SK-N-SH (cell line): Measurements from ENCODE around the gene CDAN1. TPM values are rescaled to one million over a fixed set of nuclear protein-coding genes. Genes with fewer than 3 reads are reported as not detected.

Source experiments
- CTCF ChIA-PET: fragments of 300-600, 350-600 bp; formaldehyde crosslinking; extraction: SDS; loops from one replicate; lab custom pipeline; 2021; lab: Yijun Ruan, JAX
- POLR2A ChIA-PET: fragments of 350-600 bp; sonication (Branson Sonifier 250); formaldehyde crosslinking; extraction: SDS; loops from one replicate; lab custom pipeline; 2020; ENCODE audit warnings: antibody characterized with exemption, inconsistent platforms; lab: Yijun Ruan, JAX
- DNase-seq: peaks from one replicate; pipeline ENCODE4 v3.0.0; 2012
- H2AFZ ChIP-seq: fragments of 200-600 bp; sonication (generic); 2 replicates; pipeline ENCODE4 v1.8.1; 2016; ENCODE audit warnings: antibody characterized with exemption, mild to moderate bottlenecking, low read depth
- H3F3A ChIP-seq: fragments of 200-600 bp; sonication (generic); replicated peaks from 2 replicates; pipeline ENCODE3; 2016; ENCODE audit warnings: antibody characterized with exemption, mild to moderate bottlenecking; ENCODE audit not compliant: insufficient read depth
- H3K27ac ChIP-seq, 2 experiments: fragments of 200-500 bp in 1 of 2; fragments of 200-600 bp in 1 of 2; sonication (Bioruptor generic) in 1 of 2; sonication (generic), shearing (Covaris generic) in 1 of 2; 2 replicates each; pipeline versions ENCODE4 v1.5.1 to v1.6.1; 2014 to 2016; ENCODE audit warnings: low read depth in 2 of 2, inconsistent platforms in 1 of 2, low read length in 1 of 2, mild to moderate bottlenecking in 1 of 2, mixed read lengths in 1 of 2
- H3K27me3 ChIP-seq: fragments of 200-600 bp; sonication (generic), shearing (Covaris generic); 2 replicates; pipeline ENCODE4 v1.6.1; 2016; ENCODE audit warnings: mixed run types; ENCODE audit not compliant: insufficient read depth
- H3K36me3 ChIP-seq, 2 experiments: fragments of 200-500 bp in 1 of 2; fragments of 200-600 bp in 1 of 2; sonication (Bioruptor generic) in 1 of 2; sonication (generic) in 1 of 2; replicated peaks in 1 of 2; 2 replicates each; pipeline versions ENCODE3 to v1.5.1; 2014 to 2016; ENCODE audit warnings: low read length in 1 of 2, mild to moderate bottlenecking in 1 of 2; ENCODE audit not compliant: insufficient read depth in 2 of 2, control insufficient read depth in 1 of 2
- H3K4me1 ChIP-seq, 2 experiments: fragments of 200-500 bp in 1 of 2; fragments of 200-600 bp in 1 of 2; sonication (Bioruptor generic) in 1 of 2; sonication (generic), shearing (Covaris generic) in 1 of 2; 2 replicates each; pipeline versions ENCODE4 v1.5.1 to v1.6.1; 2014 to 2016; ENCODE audit warnings: low read depth in 1 of 2, low read length in 1 of 2, mixed run types in 1 of 2; ENCODE audit not compliant: insufficient read depth in 2 of 2, control insufficient read depth in 1 of 2
- H3K4me2 ChIP-seq: fragments of 200-600 bp; sonication (generic), shearing (Covaris generic); 2 replicates; pipeline ENCODE4 v1.6.1; 2017; ENCODE audit warnings: mixed run types
- H3K4me3 ChIP-seq, 2 experiments: fragments of 200-500 bp in 1 of 2; fragments of 200-600 bp in 1 of 2; sonication (Bioruptor generic) in 1 of 2; sonication (generic), shearing (Covaris generic) in 1 of 2; 2 replicates each; pipeline versions ENCODE4 v1.5.1 to v1.8.1; 2014 to 2016; ENCODE audit warnings: low read depth in 2 of 2, inconsistent platforms in 1 of 2, low read length in 1 of 2, mild to moderate bottlenecking in 1 of 2, mixed read lengths in 1 of 2, moderate library complexity in 1 of 2
- H3K79me2 ChIP-seq: fragments of 200-600 bp; sonication (generic); 2 replicates; pipeline ENCODE4 v1.8.1; 2017; ENCODE audit warnings: mild to moderate bottlenecking; ENCODE audit not compliant: insufficient read depth
- H3K9ac ChIP-seq: fragments of 200-600 bp; sonication (generic); 2 replicates; pipeline ENCODE4 v1.6.1; 2017; ENCODE audit warnings: mixed run types
- H3K9me2 ChIP-seq: fragments of 200-600 bp; sonication (generic); 2 replicates; pipeline ENCODE4 v1.6.1; 2017; ENCODE audit warnings: mixed run types
- H3K9me3 ChIP-seq: fragments of 200-600 bp; sonication (generic); 2 replicates; pipeline ENCODE4 v1.6.1; 2017; ENCODE audit warnings: mixed run types, mild to moderate bottlenecking, moderate library complexity
- H4K20me1 ChIP-seq: fragments of 200-600 bp; sonication (generic); 2 replicates; pipeline ENCODE4 v1.6.1; 2017; ENCODE audit warnings: mild to moderate bottlenecking, mixed run types; ENCODE audit not compliant: insufficient read depth
- CTCF ChIP-seq: fragments of 200-600 bp; sonication (generic); IDR thresholded peaks from 2 replicates; pipeline ENCODE4 v1.6.1; 2017; ENCODE audit warnings: antibody characterized with exemption, mild to moderate bottlenecking, moderate library complexity
- ELF1 ChIP-seq: IDR thresholded peaks from 2 replicates; pipeline ENCODE4 v1.4.0; 2012
- EP300 ChIP-seq, 2 experiments: IDR thresholded peaks; 2 replicates each; pipeline versions ENCODE4 v1.4.0 to v1.6.1; 2012; ENCODE audit warnings: borderline replicate concordance in 1 of 2, low read depth in 1 of 2, low read length in 1 of 2
- EZH2phosphoT487 ChIP-seq: fragments of 200-600 bp; sonication (generic); IDR thresholded peaks from 2 replicates; pipeline ENCODE4 v1.6.1; 2017; ENCODE audit warnings: low read depth, mixed run types, mild to moderate bottlenecking, antibody characterized with exemption, moderate library complexity, borderline replicate concordance
- FOSL2 ChIP-seq: IDR thresholded peaks from 2 replicates; pipeline ENCODE4 v1.4.0; 2012; ENCODE audit warnings: low read depth, mild to moderate bottlenecking, moderate library complexity, borderline replicate concordance
- FOXJ3 ChIP-seq: sonication (generic); formaldehyde crosslinking; IDR thresholded peaks from 2 replicates; pipeline ENCODE4 v1.5.1; 2020; ENCODE audit warnings: mild to moderate bottlenecking, missing genetic modification reagents
- FOXM1 ChIP-seq: IDR thresholded peaks from 2 replicates; pipeline ENCODE4 v1.4.0; 2012; ENCODE audit warnings: low read depth, mild to moderate bottlenecking
- GATA2 ChIP-seq: sonication (generic); formaldehyde crosslinking; IDR thresholded peaks from 2 replicates; pipeline ENCODE4 v1.5.0; 2020; ENCODE audit warnings: mild to moderate bottlenecking, missing genetic modification reagents
- IRF3 ChIP-seq: fragments of 150-350 bp; IDR thresholded peaks from 2 replicates; pipeline ENCODE4 v1.6.1; 2016; ENCODE audit warnings: mild to moderate bottlenecking, low read depth, low read length
- NFIC ChIP-seq: IDR thresholded peaks from 2 replicates; pipeline ENCODE4 v1.4.0; 2012; ENCODE audit warnings: borderline replicate concordance
- POLR2AphosphoS5 ChIP-seq: IDR thresholded peaks from 2 replicates; pipeline ENCODE4 v1.6.1; 2012; ENCODE audit warnings: low read depth, low read length
- REST ChIP-seq: IDR thresholded peaks from 2 replicates; pipeline ENCODE4 v1.6.1; 2012; ENCODE audit warnings: mild to moderate bottlenecking, low read depth, low read length, moderate library complexity
- RXRA ChIP-seq: IDR thresholded peaks from 2 replicates; pipeline ENCODE4 v1.4.0; 2012; ENCODE audit warnings: low read depth, mild to moderate bottlenecking, borderline replicate concordance
- TCF12 ChIP-seq: IDR thresholded peaks from 2 replicates; pipeline ENCODE4 v1.4.0; 2012
- USF1 ChIP-seq: IDR thresholded peaks from 2 replicates; pipeline ENCODE4 v1.4.0; 2012; ENCODE audit warnings: low read depth, borderline replicate concordance
- YY1 ChIP-seq: IDR thresholded peaks from 2 replicates; pipeline ENCODE4 v1.4.0; 2012; ENCODE audit warnings: low read depth, mild to moderate bottlenecking
- whole genome bisulfite sequencing: methylation state at CpG from one replicate; pipeline ENCODE4 v1.1.6; 2017; ENCODE audit warnings: low lambda C conversion rate; 5-methylcytosine and 5-hydroxymethylcytosine counted together
- polyA plus RNA-seq, 3 experiments: library from polyadenylated mRNA; depleted of rRNA; stranded (reverse); fragments of >200 nt; gene quantifications; 2 replicates each; pipeline ENCODE4 v1.2.3, GENCODE V29; 2012

The CDAN1 gene
- polyA plus RNA-seq, 1 of the 3 experiments (the other 2 are of a cell fraction): 6.2 TPM

- Histone ChIP-seq H4K20me1 (no peaks in the 10 kb centered on the region), H3K9me3 (peaks cover 14% of the 10 kb centered on the region; the same call in 1 of the 2 replicates), H3K27ac (no peak overlapping the region), H3K79me2 (peaks cover 11% of the 10 kb centered on the region; the same call in 1 of the 2 replicates), H3K9me2 (no peaks in the 10 kb centered on the region), H3K4me3 (no peak overlapping the region), H3K9ac (no peak overlapping the region), H3K4me2 (no peak overlapping the region), H3F3A (peaks cover 10% of the 10 kb centered on the region), H2AFZ (no peak overlapping the region), H3K36me3 (peaks cover 0 to 14% of the 10 kb centered on the region in 2 experiments), H3K27me3 (no peaks in the 10 kb centered on the region), H3K4me1 (no peaks in the 10 kb centered on the region; a peak in 1 of 4 replicates)
- ChIA-PET CTCF (interaction anchor here (1.1 kb wide), 1 partner anchor 9 kb away, joined by 3 read pairs; no protein-coding TSS in a partner anchor), POLR2A (no interaction called here)
- WGBS: 100% methylated on average over 2 of the region's 2 CpGs
- DNase-seq: no peak
- TF ChIP-seq GATA2 (no peak), TCF12 (no peak), FOXJ3 (no peak), EZH2phosphoT487 (no peak), EP300 (IDR thresholded peaks at IDR 0.05; ENCODE audit: borderline replicate concordance in 1 of 2, low read depth in 1 of 2, low read length in 1 of 2) (no peak), NFIC (no peak), REST (no peak), FOSL2 (no peak), CTCF (no peak), IRF3 (no peak), ELF1 (no peak), YY1 (no peak), USF1 (no peak), POLR2AphosphoS5 (no peak), RXRA (no peak), FOXM1 (no peak)
These were observed 22.2 kb upstream of the CDAN1 start for GRCh38 chr15:42759093-42759492.
